IPS-NIHi7 (cell line): ENCODE results near the gene PPP1R9A.

Experiments used
- DNase-seq: peaks from one replicate; pipeline ENCODE4 v3.0.0; 2012; ENCODE audit warnings: mixed read lengths; ENCODE audit errors: extremely low spot score

The PPP1R9A gene

DNA sequence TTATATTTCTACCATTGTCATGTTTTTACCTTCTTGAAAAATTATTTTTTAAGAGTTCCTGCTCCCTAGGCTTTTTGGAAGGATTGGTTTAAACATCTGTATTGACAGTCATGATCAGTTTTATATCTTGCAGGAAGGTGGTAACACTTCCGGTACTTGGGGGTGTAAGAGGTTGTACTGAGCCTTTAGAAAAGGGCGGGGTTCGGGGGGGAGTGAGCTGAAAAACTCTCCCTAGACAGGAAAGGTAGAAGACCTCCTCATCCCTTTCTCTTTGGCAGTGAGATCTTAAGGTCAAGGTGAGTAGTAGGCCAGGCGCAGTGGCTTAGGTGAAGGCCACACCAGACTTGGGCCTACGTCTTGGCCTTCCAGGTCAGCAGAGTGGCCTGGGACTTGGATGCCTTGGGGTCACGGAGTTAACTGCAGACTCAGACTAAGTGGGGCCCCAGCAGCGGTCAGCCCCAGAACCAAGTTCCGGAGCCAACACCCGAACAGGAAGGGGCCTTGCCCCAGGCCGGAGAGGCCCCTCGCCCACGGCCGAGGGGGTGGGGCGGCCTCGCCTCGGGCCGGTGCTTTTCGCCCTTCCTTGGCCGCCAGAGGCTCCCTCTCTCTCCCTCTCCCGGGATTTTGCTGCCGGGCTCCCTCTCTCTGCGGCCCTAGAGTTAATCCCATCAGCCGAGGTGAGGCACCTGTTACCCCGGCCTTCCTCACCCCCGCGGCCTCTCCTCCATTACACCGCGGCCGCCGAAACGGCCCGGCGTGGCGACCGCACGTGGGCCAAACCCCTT is at the start of gene PPP1R9A:
PPP1R9A (plus strand) TSS at position 569 of the 785 bp plus-strand sequence. CDS start 2,520 bp downstream, outside the sequence.
- peak; percentile 89 for DNase-seq

DNA sequence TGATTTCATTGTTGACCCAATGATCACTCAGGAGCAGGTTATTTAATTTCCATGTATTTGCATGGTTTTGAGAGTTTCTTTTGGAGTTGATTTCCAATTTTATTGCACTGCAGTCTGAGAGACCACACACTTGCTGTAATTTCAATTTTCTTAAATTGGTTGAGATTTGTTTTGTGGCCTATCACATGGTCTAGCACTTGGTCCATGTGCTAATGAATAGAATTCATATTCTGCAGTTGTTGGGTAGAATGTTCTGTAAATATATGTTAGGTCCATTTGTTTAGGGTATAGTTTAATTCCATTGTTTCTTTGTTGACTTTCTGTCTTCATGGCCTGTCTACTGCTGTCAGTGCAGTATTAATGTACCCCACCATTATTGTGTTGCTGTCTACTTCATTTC is 36.3 kb upstream of the PPP1R9A start:
- no peak for DNase-seq

GRCh38 chr7:94873239-94873638 is 34.2 kb upstream of the PPP1R9A start:
- DNase-seq, result no peak

DNA sequence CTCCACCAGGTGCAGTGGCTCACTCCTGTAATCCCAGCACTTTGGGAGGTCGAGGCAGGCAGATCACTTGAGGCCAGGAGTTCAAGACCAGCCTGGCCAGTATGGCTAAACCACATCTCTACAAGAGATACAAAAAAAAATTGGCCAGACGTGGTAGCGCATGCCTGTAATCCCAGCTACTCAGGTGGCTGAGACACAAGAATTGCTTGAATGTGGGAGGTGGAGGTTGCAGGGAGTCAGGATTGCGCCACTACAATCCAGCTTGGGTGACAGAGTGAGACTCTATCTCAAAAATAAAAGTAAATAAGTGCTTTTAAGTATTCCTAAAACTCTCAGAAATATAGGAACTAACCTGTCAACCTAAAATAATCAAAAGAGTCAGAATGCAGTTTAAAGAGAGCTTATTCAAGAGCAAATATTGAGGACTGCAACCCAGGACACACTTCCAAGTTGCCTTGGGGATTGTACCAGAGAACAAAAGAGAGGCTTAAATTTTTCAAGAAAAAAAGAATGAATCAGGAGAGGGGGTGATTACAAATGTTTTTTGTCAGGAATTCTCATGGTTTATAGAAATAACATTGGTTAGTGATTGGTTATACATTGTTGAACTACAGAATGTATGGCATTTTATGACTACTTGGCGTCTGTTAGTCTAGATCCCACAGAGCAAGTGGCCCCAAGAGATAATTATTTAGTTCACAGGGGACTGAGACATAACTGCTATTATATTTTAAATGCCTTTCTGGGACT is 33.2 kb upstream of the PPP1R9A start:
- no peak for DNase-seq

DNA sequence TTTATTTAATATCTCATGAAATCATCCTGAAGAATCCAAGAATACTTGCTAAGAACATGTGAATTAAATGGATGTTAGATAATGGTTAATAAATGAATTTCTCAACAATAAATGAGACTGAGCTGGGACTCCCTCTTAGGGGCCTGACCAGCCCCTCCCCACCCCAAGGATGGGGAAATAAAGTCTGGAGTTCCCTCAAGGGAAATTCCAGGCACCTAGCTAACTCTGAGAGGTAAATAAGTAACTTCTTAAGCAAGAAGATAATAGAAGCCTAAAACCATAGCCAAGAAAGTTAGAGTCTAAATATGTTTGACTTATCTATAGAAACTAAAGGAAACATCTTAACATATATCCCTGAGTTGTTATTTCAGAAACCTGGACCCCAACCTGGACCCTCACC is 32.2 kb upstream of the PPP1R9A start:
- DNase-seq, result no peak

- DNase-seq, result no peak
Measured at GRCh38 chr7:94877731-94878670, 29.4 kb upstream of the PPP1R9A start.

DNA sequence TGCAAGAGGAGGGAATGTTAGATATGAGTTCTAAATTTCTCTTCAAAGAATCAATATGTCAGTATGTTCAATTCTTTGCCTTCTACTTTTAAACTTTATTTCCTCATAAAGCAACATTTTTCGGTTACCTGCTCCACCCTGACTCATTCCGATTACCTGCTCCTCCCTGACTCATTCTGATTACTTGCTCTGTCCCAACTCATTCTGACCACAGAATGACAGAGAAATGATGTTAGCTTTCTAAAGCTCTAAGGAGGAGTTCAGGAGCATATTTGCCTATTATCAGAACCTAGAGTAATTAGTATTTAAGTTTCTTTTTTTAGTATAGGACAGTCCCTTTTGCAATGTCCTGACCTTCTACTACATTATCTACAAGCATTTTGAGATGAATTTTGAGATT is 24.5 kb upstream of the PPP1R9A start:
- no peak for DNase-seq

DNA sequence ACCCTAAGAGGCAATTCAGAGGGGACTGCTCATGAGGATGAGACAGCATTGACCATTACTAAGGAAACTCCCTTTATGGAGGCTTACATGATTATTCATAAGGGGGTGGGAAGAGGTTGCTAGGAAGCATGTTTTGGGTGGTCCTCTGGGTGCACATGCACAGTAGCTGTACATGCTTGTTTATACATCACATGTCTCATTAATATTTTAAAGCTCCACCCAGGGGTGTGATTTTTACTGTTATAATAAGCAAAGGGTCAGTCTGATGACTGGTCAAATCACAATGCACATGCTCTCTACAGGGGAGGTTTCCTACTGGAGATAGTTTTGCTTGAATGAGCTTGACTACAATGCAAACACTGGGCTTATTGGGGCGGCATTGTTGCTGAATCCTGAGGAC is 23.8 kb upstream of the PPP1R9A start:
- no peak for DNase-seq

DNA sequence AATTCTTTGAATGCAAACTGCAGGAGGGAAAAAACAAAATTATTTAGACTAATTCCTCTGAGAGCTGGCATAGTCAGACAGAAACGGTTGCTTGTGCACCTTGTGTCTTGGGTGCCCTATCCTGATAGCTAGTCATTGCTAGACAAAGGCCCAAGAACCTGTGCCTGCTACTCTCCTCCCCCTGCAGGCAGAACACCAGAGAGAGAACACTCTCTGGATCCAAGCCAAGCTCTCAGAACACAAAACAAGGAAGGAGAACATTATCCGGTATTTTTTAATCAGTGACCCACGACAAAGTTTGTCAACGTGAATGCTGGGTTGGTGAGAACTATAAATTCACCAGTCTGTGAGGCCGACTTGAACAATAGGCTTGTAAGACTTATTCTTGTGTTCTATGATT is 18.8 kb upstream of the PPP1R9A start:
- DNase-seq, result peak; percentile 31

GRCh38 chr7:94888995-94889523 is 18.3 kb upstream of the PPP1R9A start:
- no peak for DNase-seq

DNA sequence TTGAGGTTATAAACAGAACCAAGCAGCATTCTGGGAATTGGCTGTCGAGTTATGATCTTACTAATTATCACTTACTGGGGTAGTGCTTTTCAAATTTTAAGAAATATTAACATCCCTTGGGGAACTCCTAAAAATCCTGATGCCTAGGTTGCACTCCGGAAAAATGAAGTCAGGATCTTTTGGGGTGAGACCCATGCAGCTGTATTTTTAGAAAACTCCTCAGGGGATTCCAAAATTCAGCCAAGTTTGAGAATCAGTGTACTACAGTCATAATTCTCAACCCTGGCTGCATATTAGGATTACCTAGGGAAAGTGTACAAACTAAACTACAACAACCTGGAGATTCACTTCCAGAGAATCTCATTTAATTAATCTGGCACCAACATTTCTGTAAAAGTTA is 17.2 kb upstream of the PPP1R9A start:
- DNase-seq, result no peak

DNA sequence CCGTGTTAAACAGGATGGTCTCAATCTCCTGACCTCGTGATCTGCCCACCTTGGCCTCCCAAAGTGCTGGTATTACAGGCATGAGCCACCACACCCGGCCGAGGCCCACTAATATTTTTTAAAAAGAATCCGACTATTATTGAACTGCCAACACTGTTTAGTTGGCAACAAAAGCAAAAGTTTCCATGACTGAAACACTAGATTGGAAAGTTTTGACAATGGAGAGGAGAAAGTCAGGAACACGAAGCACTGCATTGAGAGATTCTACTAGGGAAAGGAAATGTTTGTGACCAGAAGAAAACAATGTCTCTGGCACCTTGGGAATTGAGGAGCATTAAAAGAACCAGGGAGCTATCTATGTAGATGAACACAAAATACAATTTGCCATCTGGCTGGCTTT is 13.7 kb upstream of the PPP1R9A start:
- DNase-seq, result no peak

- no peak for DNase-seq
Measured at GRCh38 chr7:94897541-94897940, 9.9 kb upstream of the PPP1R9A start.

DNA sequence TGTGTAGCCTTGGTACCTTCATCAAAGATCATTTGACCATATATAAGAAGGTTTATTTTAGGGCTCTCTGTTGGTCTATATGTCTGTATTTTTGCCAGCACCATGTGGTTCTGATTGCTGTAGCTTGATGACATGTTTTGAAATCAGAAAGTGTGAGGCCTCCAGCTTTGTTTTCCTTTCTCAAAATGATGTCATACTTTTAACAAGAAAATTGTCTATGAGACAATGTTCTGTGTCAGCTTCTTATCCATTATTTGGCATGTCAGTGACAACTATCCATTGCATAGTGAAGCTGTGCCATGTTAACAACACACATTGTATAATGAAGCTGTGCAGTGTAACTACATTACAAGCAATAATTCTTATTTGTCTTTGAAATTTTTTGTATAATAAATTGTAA is 9.1 kb upstream of the PPP1R9A start:
- DNase-seq, result no peak

GRCh38 chr7:94901981-94902380 is 5.4 kb upstream of the PPP1R9A start:
- DNase-seq, result no peak

DNA sequence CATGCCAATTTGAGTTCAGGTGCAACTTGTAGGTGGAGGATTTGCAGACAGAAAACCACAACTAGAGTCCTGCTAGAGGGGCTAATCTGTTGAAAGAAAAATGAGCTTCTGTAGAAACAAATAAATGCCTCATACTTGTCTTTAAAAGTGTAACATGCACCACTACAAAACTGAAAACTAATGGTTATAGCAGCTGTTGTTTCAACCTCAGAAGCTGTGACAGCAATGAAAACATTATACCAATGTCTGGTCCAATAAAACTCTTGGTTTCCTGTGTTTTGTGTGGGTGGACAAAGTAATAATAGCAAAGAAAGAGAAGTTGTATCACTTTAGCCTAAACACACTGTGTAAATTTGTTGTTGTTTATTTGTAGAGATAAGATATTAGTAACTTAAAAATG is 3.4 kb upstream of the PPP1R9A start:
- DNase-seq, result no peak

GRCh38 chr7:94904982-94905381 is 2.4 kb upstream of the PPP1R9A start:
- DNase-seq, result no peak

DNA sequence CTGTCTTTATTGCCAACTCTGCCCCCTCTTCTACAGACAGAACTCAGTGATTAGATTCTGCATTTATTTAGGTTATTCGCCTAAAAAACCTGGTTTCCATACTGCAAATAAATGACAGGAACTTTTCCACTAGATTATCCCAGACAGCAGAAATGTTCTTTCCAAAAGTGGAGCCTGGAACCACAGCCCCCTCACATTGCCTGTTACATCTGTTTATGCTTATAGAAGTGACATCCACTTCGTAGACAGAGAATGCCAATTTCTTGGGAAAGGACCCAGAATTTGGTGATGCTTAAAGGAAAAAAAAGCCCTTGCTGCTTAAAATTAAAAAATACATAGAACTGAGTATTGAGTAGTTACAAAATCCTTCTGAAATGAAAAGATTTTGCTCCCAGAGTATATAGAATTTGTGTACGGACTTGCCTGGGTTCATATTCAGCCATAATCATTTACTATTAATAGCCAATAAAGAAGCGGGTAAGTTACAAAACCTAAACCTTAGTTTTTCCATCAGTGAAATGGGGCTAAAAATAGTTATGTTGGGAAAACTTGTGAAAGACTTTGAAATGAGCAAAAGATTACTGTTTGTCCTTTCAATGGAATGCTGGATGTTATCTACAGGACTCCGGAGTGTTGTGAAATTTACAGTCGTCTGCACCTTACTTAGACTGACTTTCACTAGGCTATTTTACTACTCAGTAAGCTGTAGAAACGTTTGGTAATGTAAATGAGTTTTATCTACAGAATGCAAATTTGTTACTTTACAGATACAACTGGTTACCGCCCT is 1.1 kb upstream of the PPP1R9A start:
- DNase-seq, result no peak

DNA sequence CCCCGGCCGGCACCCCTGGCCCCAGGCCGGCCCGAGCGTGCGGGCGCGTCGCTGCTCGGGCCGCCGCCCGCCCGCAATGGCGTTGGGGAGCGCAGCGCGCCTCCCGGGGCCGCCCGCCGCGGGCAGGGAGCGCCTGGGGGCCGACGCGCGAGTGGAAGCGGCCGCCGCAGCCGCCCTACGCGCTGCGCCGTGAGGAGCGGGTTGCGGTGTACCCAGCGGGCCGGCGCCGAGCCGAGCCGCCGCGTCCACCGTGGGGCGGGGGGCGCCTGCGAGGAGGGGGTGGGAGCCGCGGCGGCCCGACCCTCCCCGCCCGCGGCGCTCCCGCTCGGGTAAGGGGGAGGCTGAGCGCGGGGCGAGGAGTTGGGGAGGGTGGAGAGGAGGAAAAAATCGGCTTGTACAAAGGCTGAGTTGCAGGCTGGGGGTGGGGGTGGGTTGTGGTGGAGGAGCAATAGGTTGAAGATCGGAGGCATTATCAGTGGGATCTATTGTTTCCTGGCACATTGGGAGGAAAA is 473 bp downstream of the PPP1R9A start:
- peak; percentile 50 for DNase-seq

GRCh38 chr7:94908323-94909178 is 1.2 kb downstream of the PPP1R9A start:
- peak; percentile 60 for DNase-seq
